Mucosa of descending colon (tissue), 3 donors: Measurements from ENCODE around the gene ATN1. TPM values are rescaled to one million over a fixed set of nuclear protein-coding genes. Genes with fewer than 3 reads are reported as not detected.

Source experiments
- ATAC-seq: fragments of 200-7000 bp; cut with Tn5 transposase; one replicate; pipeline ENCODE4 v1.9.1; 2020; ENCODE audit warnings: mild to moderate bottlenecking, moderate library complexity
- DNase-seq, 3 donors: peaks; one replicate each; pipeline ENCODE4 v3.0.0-alpha.2; 2020
- H3K36me3 ChIP-seq: fragments of 200-600 bp; one replicate; pipeline ENCODE4 v1.8.0; 2021; ENCODE audit warnings: low read depth, mild to moderate bottlenecking
- H3K4me1 ChIP-seq: fragments of 200-600 bp; one replicate; pipeline ENCODE4 v1.8.0; 2021; ENCODE audit warnings: low read depth, mild to moderate bottlenecking
- H3K4me3 ChIP-seq: fragments of 200-600 bp; one replicate; pipeline ENCODE4 v1.8.0; 2021; ENCODE audit warnings: mild to moderate bottlenecking
- H3K9me3 ChIP-seq: fragments of 200-600 bp; one replicate; pipeline ENCODE4 v1.8.0; 2021; ENCODE audit warnings: mild to moderate bottlenecking
- CTCF ChIP-seq: fragments of 200-600 bp; IDR thresholded peaks from one replicate; pipeline ENCODE4 v1.8.0; 2022; ENCODE audit warnings: antibody characterized with exemption, mild to moderate bottlenecking
- intact Hi-C, 2 donors: fragments of 100-400 bp; cut with DNase I in 1 of 2; cut with micrococcal nuclease in 1 of 2; formaldehyde crosslinking; loops; one replicate each; pipeline versions ENCODE4 v1.11.0 to v1.11.1; 2022; cut with DNase I, micrococcal nuclease
- total RNA-seq, 3 donors: library from RNA; stranded (reverse); fragmentation: NEBNext Ultra II Directional in 2 of 3; extraction: Animal tissue kit (Norgen Biotek cat#: 25700) in 2 of 3; gene quantifications; one replicate each; pipeline versions ENCODE4 v1.2.1 to v1.2.4, GENCODE V29; 2021 to 2023
- donor health status: DM: no; HTN: no; CAD: no; lungs with moderate emphysema.
- donor health status: DM: no; HTN: no; CAD: no.
- donor health status: DM: no; HTN: yes; CAD: no.

The ATN1 gene
- total RNA-seq, 3 donors from 2014 or later = 68.5 to 208 (median 82.4) TPM

GRCh38 chr12:6979453-6979852 is 51.7 kb downstream of the ATN1 start:
- no peaks in the 10 kb centered on the region for H3K36me3 ChIP-seq
- no peak for TF ChIP-seq CTCF
- peak; percentile 63 for ATAC-seq
- H3K4me3 ChIP-seq = no peak overlapping the region
- H3K4me1 ChIP-seq = peaks cover 5% of the 10 kb centered on the region
- intact Hi-C loops = no loop called here
- H3K9me3 ChIP-seq = no peaks in the 10 kb centered on the region
- no peak for DNase-seq

GRCh38 chr12:6980075-6980474 is 52.3 kb downstream of the ATN1 start:
- H3K4me3 ChIP-seq = no peak overlapping the region
- ATAC-seq (no peak), DNase-seq (no peak)
- no peak for TF ChIP-seq CTCF
- H3K36me3 ChIP-seq = no peaks in the 10 kb centered on the region
- no peaks in the 10 kb centered on the region for H3K9me3 ChIP-seq
- H3K4me1 ChIP-seq = peaks cover 5% of the 10 kb centered on the region
- intact Hi-C loops = no loop called here

GRCh38 chr12:6980740-6981139 is 53.0 kb downstream of the ATN1 start:
- Histone ChIP-seq H3K4me1 (peaks cover 5% of the 10 kb centered on the region), H3K9me3 (no peaks in the 10 kb centered on the region), H3K36me3 (no peaks in the 10 kb centered on the region), H3K4me3 (no peak overlapping the region)
- ATAC-seq (no peak), DNase-seq (no peak)
- no peak for TF ChIP-seq CTCF
- intact Hi-C loops = no loop called here

- H3K4me3 ChIP-seq = no peak overlapping the region
- no peak for TF ChIP-seq CTCF
- H3K9me3 ChIP-seq = no peaks in the 10 kb centered on the region
- DNase-seq (no peak), ATAC-seq (no peak)
- H3K4me1 ChIP-seq = peaks cover 5% of the 10 kb centered on the region
- intact Hi-C loops = no loop called here
- no peaks in the 10 kb centered on the region for H3K36me3 ChIP-seq
These were observed 53.6 kb downstream of the ATN1 start for GRCh38 chr12:6981152-6982052.

GRCh38 chr12:6982532-6982931 is 54.8 kb downstream of the ATN1 start:
- no peak for DNase-seq
- intact Hi-C loops = no loop called here
- no peak for ATAC-seq
- TF ChIP-seq CTCF = no peak
- H3K36me3 ChIP-seq = no peaks in the 10 kb centered on the region
- no peaks in the 10 kb centered on the region for H3K9me3 ChIP-seq
- peaks cover 5% of the 10 kb centered on the region for H3K4me1 ChIP-seq
- no peak overlapping the region for H3K4me3 ChIP-seq
